KBM-7 (cell line): ENCODE measurements around the gene ULK3.

Source experiments
- DNase-seq: peaks from one replicate; pipeline ENCODE4 v3.0.0-alpha.2; 2015
- in situ Hi-C: fragments of 300-500 bp; cut with MboI; formaldehyde crosslinking; loops from 2 replicates; pipeline ENCODE4 v1.14.3; 2020; ENCODE audit warnings: low sequenced_read_pairs, low pct_unique_long_range_greater_than_20kb, mixed read lengths

Gene ULK3

GRCh38 chr15:74828835-74829234 lies 14.1 kb downstream of the ULK3 start:
- in situ Hi-C loops: no loop called here
- DNase-seq: no peak

- no peak for DNase-seq
- in situ Hi-C loops: no loop called here
Measured at GRCh38 chr15:74827614-74828013, 15.3 kb downstream of the ULK3 start.

- in situ Hi-C loops: no loop called here
- DNase-seq: no peak
Measured at GRCh38 chr15:74826921-74827320, 16.0 kb downstream of the ULK3 start.

GRCh38 chr15:74826364-74826819 lies 16.6 kb downstream of the ULK3 start, which contains the start of gene CPLX3:
CPLX3 (plus strand) TSS chr15:74826627; CDS start chr15:74826704, 77 bp downstream.
- peak; percentile 42 for DNase-seq
- in situ Hi-C loops: no loop called here

GRCh38 chr15:74825866-74826265 lies 17.1 kb downstream of the ULK3 start:
- in situ Hi-C loops: no loop called here
- no peak for DNase-seq

- DNase-seq: no peak
- in situ Hi-C loops: loop anchor here (25.0 kb wide), 1 partner anchor 487 kb away; no protein-coding TSS in a partner anchor
Measured at GRCh38 chr15:74824976-74825375, 18.0 kb downstream of the ULK3 start.

- in situ Hi-C loops: loop anchor here (25.0 kb wide), 1 partner anchor 489 kb away; no protein-coding TSS in a partner anchor
Measured at GRCh38 chr15:74823324-74823723, 19.6 kb downstream of the ULK3 start.

GRCh38 chr15:74822233-74822632 lies 20.7 kb downstream of the ULK3 start:
- in situ Hi-C loops: loop anchor here (25.0 kb wide), 1 partner anchor 490 kb away; no protein-coding TSS in a partner anchor
- DNase-seq: no peak

More at GRCh38 chr15:74823324-74823723, 19.6 kb downstream of the ULK3 start:
- DNase-seq: no peak

GRCh38 chr15:74821790-74822158 lies 21.2 kb downstream of the ULK3 start:
- in situ Hi-C loops: loop anchor here (25.0 kb wide), 1 partner anchor 491 kb away; no protein-coding TSS in a partner anchor
- DNase-seq: no peak

GRCh38 chr15:74821091-74821789 lies 21.7 kb downstream of the ULK3 start:
- DNase-seq: no peak
- in situ Hi-C loops: loop anchor here (25.0 kb wide), 1 partner anchor 491 kb away; no protein-coding TSS in a partner anchor

GRCh38 chr15:74820056-74820455 lies 22.9 kb downstream of the ULK3 start:
- in situ Hi-C loops: loop anchor here (25.0 kb wide), 1 partner anchor 492 kb away; no protein-coding TSS in a partner anchor
- DNase-seq: no peak

GRCh38 chr15:74817370-74817737 lies 25.6 kb downstream of the ULK3 start:
- in situ Hi-C loops: loop anchor here (25.0 kb wide), 1 partner anchor 495 kb away; no protein-coding TSS in a partner anchor

GRCh38 chr15:74816624-74817369 lies 26.2 kb downstream of the ULK3 start:
- in situ Hi-C loops: loop anchor here (25.0 kb wide), 1 partner anchor 496 kb away; no protein-coding TSS in a partner anchor
- no peak for DNase-seq

More at GRCh38 chr15:74817370-74817737, 25.6 kb downstream of the ULK3 start:
- peak; percentile 76 for DNase-seq

GRCh38 chr15:74815961-74816360 lies 27.0 kb downstream of the ULK3 start:
- DNase-seq: no peak
- in situ Hi-C loops: loop anchor here (25.0 kb wide), 1 partner anchor 496 kb away; no protein-coding TSS in a partner anchor

GRCh38 chr15:74815121-74815934 lies 27.6 kb downstream of the ULK3 start:
- no peak for DNase-seq
- in situ Hi-C loops: loop anchor here (25.0 kb wide), 1 partner anchor 497 kb away; no protein-coding TSS in a partner anchor

GRCh38 chr15:74812533-74812932 lies 30.4 kb downstream of the ULK3 start, which contains the start of gene LMAN1L:
LMAN1L (plus strand) TSS chr15:74812835; CDS start chr15:74812855, 20 bp downstream.
- DNase-seq: no peak
- in situ Hi-C loops: loop anchor here (25.0 kb wide), 1 partner anchor 500 kb away; no protein-coding TSS in a partner anchor

- DNase-seq: no peak
Measured at GRCh38 chr15:74809956-74810355, 33.0 kb downstream of the ULK3 start.

GRCh38 chr15:74809242-74809641 lies 33.7 kb downstream of the ULK3 start:
- in situ Hi-C loops: loop anchor here (25.0 kb wide), 1 partner anchor 503 kb away; no protein-coding TSS in a partner anchor
- no peak for DNase-seq

More at GRCh38 chr15:74809956-74810355, 33.0 kb downstream of the ULK3 start:
- in situ Hi-C loops: loop anchor here (25.0 kb wide), 1 partner anchor 502 kb away; no protein-coding TSS in a partner anchor
